HG03342 (cell line): ENCODE results near the gene TMEM54.
"Not testable (repeated sequence)": the region's sequence is repeated elsewhere in the genome, so short reads cannot be mapped to it uniquely, and the experiment has no call there.

Experiments used
- ATAC-seq: cut with Tn5 transposase; IDR thresholded peaks from one replicate; pipeline ENCODE4 v1.9.1; 2021; ENCODE audit warnings: mild to moderate bottlenecking, moderate library complexity; ENCODE audit not compliant: unreplicated experiment

The TMEM54 gene

DNA sequence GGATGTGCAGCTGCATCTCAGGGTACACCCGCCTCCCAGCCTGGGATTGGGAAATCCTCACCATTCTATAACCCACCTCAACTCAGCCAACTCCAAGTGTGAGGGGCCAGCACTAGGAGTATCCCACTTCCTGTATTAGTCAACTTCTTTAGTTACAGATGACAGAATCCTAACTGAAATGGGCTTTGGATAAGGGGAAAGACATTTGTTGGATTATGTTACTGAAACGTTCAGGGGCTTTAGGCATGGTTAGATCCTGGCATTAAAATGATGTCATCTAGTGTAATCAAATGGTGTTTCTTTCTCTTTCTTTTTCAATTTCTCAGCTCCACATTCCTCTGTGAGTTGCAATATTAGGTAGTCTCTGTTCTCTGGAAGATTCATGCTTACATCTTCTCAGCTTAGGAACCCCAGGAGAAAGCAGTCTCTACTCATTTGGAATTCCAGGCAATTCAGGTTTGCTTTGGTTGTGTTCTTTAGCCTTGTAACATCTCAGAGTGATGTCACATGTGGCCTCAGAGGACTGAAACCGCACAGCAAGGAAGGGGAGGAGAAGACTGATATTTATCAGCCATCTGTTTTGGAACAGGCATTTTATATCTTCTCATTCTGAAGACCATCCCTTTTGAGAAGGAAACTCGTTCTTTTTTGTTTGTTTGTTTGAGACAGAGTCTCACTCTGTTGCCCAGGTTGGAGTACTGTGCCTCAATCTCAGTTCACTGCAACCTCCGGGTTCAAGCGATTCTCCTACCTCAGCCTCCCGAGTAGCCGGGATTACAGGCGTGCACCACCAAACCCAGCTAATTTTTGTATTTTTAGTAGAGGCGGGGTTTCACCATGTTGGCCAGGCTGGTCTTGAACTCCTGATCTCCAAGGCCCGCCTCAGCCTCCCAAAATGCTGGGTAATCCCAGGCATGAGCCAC is 18.9 kb upstream of the TMEM54 start:
- ATAC-seq: no peak

DNA sequence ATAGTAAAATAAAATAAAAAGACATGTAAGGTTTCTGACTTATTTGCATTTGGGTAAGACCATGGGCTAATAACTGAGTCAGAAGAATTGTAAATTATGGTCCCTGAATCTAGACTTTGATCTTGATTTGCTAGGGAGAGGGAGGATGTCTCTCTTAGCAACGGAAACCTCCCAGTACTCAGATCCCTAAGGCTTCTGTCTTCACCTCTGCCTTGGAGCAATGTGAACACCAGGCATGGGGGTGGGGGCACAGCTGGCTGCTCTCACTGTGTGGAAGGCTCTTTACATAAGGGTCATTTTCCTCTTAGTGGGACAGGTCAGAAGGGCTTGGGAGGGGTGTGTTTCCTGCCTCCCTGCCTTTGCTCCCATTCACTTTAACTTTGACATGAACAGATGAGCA is 17.0 kb upstream of the TMEM54 start:
- ATAC-seq: no peak

DNA sequence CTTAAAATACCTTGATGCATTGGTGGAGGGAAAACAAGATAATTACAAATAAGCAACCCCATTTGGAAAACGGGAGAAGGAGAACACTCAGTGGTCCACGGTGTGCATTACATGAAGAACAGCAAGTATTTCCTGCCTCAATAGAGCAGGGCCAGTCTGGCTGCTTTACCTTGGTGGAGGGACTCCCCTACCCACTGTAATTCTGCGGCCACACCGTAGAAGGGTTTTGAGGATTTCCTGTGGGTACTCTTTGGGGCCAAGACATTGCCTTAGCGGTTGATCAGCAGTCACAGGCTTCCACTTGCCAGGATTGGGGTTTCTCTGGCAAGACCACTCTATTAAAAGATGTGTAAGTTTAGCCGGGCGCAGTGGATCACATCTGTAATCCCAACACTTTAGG is 16.3 kb upstream of the TMEM54 start:
- no peak for ATAC-seq

- no peak for ATAC-seq
Observed at GRCh38 chr1:32915766-32916706, 14.8 kb upstream of the TMEM54 start.

- ATAC-seq: no peak
Observed at GRCh38 chr1:32910319-32910718, 9.1 kb upstream of the TMEM54 start.

GRCh38 chr1:32907435-32907834 is 6.2 kb upstream of the TMEM54 start:
- ATAC-seq: no peak

GRCh38 chr1:32906654-32907053 is 5.5 kb upstream of the TMEM54 start:
- no peak for ATAC-seq

- not testable (repeated sequence) for ATAC-seq
Observed at GRCh38 chr1:32905588-32905987, 4.4 kb upstream of the TMEM54 start.

- ATAC-seq: no peak
Observed at GRCh38 chr1:32904797-32905196, 3.6 kb upstream of the TMEM54 start.

GRCh38 chr1:32903991-32904785 is 3.0 kb upstream of the TMEM54 start:
- no peak for ATAC-seq

- ATAC-seq: no peak
Observed at GRCh38 chr1:32902535-32902920, 1.3 kb upstream of the TMEM54 start.

DNA sequence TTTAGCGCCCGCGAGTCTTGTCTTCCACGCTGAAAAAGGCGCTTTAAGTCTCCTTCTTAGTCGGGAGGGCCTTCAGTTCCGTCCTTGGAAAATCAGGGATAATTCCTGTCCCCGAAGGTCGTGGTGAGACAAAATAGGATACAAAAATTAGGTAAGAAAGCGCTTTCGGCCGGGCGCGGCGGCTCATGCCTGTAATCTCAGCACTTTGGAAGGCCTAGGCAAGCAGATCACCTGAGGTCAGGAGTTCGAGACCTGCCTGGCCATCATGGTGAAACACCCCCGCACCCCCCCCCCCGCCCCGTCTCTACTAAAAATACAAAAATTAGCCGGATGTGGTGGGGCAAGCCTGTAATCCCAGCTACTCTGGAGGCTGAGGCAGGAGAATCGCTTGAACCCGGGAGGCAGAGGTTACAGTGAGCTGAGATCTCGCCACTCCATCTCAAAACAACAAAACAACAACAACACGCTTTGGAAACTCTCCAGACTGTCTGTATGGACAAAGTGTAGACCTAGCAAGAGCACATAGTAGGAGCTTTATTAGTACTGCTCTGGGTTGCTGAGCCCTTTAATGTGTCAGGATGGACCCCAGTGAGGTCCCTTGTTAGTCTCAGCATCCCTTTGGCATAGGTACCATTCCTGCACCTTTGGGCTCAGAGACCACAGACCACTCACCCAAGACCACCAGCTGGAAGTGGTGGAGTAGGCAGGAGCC is 790 bp upstream of the TMEM54 start:
- ATAC-seq: no peak

- ATAC-seq: no peak
Observed at GRCh38 chr1:32900371-32900955, 726 bp downstream of the TMEM54 start.

DNA sequence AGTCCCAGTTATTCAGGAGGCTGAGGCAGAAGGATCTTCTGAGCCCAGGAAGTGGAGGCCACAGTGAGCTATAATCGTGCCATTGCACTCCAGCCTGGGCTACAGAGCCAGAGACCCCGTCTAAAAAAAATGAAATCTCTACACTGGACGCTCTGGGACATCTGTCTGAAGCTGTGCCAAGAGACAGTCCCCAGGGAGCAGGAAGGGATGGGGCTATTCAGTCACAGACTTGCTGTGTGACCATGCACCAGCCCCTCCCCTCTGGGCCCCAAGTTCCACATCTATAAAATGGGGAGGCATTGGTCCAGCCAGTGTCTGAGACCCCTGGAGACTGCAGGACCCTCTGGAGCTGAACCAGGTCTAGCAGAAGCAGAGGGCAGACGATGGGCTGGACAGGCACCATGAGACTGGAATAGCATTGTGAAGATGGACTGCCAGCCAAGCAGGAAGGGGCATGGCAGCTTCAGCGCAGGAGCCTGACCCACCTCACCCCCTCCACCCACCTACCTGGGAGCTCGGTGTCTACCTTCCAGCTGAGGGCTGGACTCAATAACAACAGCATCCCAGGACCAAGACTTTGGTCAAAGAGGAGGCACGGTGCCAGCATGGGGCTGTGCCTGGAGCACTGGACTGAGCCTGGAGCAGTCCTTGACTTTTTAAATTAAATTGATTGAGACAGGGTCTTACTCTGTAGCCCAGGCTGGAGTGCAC is 1.4 kb downstream of the TMEM54 start:
- no peak for ATAC-seq

DNA sequence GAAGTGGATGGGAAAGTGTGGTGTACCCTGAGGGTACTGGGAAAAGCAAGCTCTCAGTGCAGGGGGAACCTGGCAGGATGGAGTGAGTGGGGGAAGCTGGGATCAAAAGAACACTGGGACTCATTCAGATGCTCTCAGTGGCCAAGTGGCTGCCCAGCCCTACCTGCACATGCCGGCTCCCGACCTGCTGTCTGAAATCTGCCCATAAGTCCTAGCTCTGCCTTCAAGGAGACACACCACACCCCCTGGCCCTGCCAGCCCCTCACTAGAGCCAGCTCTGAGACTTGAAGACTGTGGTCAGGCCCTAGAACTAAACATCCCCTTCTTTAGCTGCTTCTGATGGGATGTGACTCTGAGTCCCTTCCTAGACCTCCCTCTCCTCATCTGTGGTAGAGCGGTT is 2.2 kb downstream of the TMEM54 start:
- ATAC-seq: no peak

- no peak for ATAC-seq
Observed at GRCh38 chr1:32898056-32898455, 3.1 kb downstream of the TMEM54 start.

DNA sequence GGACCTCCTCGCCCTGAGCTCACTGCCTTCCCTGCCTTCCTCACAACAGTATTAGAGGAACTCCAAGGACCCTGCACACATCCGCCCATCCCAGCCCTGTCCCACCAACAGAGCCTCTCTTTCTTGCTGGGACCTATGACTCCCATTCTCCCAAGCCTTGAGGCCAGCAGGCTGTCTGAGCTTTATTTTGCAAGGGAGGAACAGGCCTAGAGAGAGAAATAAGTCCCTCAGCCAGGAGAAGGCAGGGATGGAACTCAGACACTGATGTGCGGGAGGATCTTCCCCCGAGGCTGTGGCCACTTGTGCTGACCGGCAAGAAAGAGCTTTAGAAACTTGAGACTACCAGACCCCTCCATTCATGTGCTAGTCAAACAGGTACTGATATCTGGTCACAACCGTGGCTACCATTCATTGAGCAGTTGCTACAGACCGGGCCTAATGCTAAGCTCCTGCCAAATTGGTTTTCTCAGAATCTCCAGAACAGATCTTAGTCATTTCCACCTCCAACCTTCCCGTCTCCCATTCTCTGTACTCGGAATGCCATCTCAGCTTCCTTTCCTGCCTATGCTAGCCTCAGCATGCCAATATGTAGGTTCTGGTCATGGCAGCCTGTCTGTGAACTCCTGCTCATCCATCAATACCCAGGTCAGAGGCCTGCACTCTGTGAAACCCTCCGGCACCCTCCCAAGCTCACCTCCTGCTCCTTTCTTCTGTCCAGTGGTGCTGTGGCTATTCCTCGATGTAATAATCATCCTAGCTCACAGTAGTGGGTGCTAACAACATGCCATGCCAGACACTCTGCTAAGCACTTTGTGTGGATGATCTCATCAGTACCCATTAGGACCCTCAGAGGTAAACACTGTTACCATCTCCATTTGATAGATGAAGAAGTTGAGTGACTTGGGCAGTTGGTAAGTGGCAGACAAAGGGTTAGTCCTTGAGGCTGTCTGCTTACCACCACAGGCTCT is 3.8 kb downstream of the TMEM54 start:
- no peak for ATAC-seq

- ATAC-seq: no peak
Observed at GRCh38 chr1:32896451-32896850, 4.7 kb downstream of the TMEM54 start.
